ENCODE results near the gene LRRIQ1.
"Not testable (repeated sequence)": the region's sequence is repeated elsewhere in the genome, so short reads cannot be mapped to it uniquely, and the experiment has no call there.

LRRIQ1 gene

DNA sequence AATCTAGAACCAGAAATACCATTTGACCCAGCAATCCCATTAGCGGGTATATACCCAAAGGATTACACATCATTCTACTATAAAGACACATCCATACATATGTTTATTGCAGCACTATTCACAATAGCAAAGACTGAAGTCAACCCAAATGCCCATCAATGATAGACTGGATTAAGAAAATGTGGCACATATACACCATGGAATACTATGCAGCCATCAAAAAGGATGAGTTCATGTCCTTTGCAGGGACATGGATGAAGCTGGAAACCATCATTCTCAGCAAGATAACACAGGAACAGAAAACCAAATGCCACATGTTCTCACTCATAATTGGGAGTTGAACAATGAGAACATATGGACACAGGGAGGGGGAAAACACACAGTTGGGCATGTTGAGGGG, 188.2 kb downstream of the LRRIQ1 start:
- DNase-seq, result not testable (repeated sequence)

DNA sequence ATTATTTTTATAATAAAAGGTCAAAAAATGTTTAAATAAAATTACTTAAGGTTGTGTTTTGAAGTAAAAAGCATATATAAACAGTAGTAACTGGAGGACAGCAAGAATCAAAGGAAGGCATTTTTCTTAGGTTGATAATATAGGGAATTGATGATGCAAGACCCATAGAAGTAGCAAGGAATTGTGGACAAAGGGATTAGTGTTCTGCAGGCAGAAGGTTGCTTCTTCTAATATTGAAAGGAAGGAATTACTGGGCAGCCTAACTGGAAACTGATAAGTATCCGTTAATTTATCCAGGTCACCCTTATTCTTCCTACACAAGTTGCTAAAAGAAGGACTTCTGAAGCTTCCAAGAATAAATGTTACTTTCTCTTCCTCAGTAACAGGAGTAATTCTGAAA, 189.3 kb downstream of the LRRIQ1 start:
- DNase-seq, result no peak

DNA sequence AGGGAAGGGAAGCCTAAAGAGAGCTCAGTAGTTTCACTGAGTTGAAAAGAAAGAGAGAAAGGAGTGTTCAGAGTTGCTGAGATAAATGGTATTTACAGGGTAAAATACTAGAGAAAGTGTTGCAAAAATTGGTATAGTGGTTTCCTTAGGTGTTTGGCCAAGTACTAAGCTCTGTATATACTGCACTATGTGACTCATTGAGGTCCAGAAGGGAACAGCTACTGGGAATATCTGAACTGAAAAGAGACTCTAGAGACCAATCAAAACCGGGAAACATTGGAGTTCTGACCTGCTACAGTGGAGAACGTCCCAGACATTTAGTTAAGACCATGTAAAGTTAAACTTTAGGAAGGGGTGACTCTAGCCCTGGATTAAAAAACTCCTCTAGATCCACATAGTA, 201.2 kb downstream of the LRRIQ1 start:
- no peak for DNase-seq

- DNase-seq, result no peak
These were observed 208.4 kb downstream of the LRRIQ1 start for GRCh38 chr12:85244561-85244960.

DNA sequence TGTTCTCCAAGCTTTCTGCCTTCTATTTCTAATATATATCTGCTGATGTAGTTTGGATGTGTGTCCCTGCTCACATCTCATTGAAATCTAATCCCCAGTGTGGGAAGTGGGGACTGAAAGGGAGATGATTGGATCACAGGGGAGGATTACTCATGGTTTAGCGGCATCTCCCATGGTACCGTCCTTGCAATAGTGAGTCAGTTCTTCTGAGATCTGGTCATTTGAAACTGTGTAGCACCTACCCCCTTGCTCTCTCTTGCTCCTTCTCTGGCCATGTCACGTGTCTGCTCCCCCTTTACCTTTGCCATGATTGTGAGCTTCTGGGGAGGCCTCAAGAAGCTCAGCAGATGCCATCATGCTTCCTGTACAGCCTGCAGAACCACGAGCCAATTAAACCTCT, 217.7 kb downstream of the LRRIQ1 start:
- no peak for DNase-seq

GRCh38 chr12:85257671-85258070, 221.5 kb downstream of the LRRIQ1 start:
- no peak for DNase-seq

- no peak for DNase-seq
These were observed 224.3 kb downstream of the LRRIQ1 start for GRCh38 chr12:85260447-85260846.

DNA sequence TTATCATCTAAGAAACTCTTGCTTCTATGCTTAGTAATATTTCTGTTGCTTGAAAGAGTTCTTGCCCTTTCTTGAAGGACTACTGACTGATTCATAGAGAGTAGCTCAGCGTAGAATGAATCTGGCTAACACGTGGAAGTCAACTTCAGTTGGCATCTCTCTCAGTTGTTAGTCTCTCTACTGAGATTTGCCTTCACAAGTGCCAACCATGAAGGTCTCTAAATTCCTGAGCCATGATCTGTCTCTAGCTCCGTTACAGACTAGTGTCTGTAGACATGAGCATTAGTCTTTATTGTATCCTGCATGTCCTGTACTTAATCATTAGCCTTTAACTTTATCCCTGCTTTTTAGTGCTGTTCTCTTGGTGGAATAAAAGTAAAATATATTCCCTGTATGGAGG, 224.7 kb downstream of the LRRIQ1 start:
- DNase-seq, result no peak

- DNase-seq, result no peak
These were observed 230.2 kb downstream of the LRRIQ1 start for GRCh38 chr12:85266356-85266755.

DNA sequence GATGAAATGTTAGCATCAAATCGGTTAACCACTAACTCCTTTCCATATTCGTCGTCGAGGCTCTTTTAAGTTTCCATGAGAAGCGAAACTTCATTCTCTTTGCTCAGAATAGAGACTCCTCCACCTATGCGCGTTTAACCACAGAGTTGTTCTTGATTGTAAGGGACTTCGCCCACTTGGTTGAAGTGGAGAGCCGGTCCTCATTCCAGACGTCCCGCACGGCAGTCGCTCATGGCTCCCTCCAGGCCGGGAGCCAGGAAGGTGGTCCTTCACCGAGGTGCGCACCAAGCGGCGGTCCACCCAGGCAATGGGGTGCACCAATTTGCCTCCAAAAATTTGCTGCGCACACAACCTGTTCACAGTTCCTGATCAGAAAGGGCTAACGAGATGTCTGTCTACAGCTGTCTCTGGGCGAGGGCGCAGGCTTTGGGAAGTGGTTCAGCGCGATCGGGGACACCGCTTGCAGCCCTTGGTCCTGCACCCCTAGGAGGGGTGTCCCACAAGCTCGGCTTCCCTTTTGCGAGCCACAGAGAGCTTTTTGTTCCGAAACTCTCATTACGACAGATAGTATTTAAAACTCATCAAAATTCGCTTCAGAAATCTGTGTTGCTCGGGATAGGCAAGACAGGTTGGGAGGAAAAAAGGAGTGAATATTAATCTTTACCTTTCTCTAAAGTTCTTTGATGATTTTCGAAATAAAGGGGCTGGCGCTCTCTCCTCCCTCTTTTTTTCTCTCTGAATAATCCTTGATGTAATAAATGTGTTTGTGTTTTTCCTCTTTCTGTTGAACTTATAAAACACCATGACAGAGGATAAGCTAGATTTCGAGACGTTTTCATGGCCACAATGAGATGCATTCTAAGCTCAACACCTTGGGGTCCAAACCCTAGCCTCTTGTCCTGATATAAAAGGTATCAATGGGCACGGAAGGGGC, 237.5 kb downstream of the LRRIQ1 start:
- DNase-seq, result no peak

DNA sequence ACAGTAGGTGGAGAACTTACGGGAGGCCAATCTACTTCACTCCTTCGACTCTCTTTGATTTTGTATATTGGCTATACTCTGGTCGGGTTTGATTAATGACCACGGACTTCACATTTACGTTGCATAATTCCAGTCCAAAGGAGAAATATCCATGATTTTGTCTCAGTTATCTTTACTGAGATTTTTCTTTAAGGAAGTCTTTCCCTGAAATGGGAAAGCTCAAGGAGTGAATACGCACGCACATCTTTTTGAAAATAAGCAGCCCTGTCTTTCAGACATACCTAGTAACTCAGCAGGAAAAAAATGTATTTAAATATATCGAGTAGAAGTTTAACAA, 238.1 kb downstream of the LRRIQ1 start:
- no peak for DNase-seq

GRCh38 chr12:85275374-85275773, 239.2 kb downstream of the LRRIQ1 start:
- no peak for DNase-seq

- no peak for DNase-seq
These were observed 241.0 kb downstream of the LRRIQ1 start for GRCh38 chr12:85277191-85277590.

DNA sequence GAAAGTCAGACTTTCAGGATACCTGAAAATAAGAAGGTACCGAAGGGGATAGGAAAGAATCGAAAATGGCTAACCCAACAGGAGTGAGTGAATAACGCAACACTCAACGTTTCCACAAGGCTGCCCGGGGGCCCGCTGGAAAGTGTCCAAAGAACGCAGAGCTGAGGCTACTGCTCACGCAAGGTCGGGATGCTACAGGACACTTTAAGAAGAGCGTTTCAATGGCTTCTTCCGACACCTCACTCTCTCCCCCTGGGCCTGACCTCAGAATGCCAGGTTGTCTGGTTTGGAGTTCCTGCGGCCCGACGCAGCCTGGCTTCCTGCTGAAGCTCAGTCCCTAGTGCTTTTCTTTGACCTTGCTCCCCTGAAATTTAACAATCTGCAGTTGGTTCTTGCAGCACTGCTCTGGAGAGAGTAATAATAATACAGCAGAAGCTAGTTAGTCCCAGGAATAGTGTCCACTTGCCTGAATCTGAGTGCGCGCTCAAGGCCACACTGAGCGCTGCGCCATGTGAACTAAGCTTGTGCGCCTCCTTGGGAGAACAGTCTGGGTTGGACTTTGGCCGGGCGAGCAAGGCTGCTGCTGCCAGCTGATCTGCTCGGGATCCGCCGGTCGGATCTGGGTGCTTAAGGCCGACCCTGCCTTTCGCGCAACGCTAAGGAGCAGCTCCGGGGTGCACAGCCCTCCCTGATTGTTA, 241.9 kb downstream of the LRRIQ1 start:
- DNase-seq, result no peak

DNA sequence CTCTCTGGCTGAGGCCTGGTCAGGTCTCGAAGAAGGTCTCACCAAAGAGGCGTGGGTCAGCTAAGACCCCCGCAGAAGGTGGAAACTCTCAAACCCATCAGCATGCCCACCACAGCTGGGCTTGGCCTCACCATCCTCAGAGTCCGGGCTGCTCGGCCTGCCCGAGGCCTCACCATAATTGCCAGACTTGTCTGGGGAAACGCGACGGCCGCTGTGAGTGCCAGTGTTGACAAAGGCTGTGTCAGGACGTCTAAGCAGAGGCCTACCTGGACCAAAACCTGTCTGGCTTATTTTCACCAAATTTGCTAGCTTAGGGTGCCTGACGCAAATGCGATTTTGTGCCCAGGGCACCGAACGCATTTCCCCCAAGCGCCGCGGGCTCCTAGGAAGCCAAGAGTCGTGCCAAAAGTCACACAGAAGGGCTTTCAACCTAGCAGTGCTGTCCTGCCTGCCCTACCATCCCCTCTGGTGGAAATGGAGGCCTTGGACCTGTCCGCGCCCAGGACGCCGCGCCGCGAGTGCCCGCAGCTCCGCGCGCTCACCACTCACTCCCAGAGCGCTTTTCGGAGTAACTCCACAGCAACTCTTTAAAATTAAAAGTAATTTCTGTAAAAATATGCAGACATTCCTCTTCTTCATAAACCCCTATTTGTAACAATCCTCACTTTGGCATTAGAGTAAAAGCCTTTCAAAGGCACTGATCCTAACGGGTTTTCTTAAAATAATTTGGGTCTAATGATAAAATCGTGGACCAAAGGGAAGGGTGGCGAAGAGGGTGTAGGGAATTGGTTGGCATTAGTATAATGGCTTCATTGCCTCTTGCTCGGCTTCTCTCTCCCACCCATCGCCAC, 242.7 kb downstream of the LRRIQ1 start:
- DNase-seq, result no peak

DNA sequence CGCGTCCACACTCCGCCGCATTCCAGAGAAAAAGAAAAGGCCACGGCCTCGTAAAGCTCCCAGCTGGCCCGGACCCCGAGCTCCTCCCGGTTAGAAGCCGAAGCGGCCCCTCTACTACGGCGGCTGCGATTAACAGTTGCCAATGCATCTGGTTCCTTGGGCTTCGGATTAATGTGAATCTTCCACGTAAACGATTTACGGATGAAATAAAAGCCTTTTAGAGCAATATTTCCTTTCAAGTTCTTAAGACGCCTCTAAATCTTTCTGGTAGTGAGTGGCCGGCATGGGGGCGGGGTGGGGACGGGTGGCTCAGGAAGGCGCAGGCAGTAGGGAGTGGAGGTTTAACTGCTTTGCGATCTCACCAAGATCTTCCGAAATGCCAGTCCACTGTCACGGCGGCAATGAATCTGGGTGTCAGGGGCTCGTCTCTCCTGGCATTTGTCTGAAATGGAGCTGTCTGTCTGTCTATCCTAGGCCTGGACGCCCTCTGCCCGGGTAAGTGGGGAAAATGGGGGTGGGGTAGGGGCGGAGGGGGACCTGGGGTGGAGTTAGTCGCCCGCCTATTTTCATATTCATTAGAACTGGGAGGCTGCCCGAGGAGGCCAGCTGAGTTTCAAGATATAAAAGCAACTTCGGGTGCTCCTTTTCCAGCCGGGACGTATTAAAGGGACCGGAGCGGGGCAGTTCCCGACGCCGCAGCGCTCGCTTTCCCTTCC, 243.5 kb downstream of the LRRIQ1 start:
- DNase-seq, result no peak

DNA sequence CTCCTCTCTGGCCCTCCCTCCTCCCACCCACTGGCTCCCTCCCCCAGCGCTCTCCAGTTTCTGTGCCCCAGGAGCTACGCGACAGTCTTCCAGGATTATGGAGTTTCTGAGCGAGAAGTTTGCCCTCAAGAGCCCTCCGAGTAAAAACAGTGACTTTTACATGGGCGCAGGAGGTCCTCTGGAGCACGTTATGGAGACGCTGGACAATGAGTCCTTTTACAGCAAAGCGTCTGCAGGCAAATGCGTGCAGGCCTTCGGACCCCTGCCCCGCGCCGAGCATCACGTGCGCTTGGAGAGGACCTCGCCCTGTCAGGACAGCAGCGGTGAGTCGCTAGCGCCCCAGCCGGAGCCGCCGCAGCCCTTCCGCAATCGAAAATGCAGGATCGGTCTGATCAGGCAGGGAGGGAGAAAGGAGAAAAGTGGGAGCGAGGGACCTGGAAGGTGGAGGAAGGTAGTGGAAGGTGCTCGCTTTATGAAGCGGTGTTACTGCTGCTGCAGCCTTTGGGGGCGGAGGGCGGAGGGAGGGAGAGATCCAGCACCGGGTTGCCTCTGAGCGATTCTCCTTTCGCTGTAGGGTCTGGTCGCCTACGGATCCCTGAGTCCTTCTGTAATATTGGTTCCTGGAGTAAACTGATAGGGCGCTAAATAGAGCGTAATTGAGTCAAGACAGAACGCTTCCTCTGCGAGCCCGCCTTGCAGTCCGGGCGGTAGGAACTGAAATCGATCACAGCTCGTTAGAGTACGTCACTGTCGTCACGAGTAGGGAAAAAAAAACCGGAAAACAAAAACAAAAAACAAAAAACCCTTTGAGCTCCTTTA, 244.2 kb downstream of the LRRIQ1 start, which contains the start of gene ALX1:
ALX1 (plus strand) TSS at position 56 of the 819 bp plus-strand sequence; CDS start at position 98, 42 bp downstream.
- DNase-seq, result peak; percentile 92

- DNase-seq, result no peak
These were observed 245.0 kb downstream of the LRRIQ1 start for GRCh38 chr12:85280984-85281630.

DNA sequence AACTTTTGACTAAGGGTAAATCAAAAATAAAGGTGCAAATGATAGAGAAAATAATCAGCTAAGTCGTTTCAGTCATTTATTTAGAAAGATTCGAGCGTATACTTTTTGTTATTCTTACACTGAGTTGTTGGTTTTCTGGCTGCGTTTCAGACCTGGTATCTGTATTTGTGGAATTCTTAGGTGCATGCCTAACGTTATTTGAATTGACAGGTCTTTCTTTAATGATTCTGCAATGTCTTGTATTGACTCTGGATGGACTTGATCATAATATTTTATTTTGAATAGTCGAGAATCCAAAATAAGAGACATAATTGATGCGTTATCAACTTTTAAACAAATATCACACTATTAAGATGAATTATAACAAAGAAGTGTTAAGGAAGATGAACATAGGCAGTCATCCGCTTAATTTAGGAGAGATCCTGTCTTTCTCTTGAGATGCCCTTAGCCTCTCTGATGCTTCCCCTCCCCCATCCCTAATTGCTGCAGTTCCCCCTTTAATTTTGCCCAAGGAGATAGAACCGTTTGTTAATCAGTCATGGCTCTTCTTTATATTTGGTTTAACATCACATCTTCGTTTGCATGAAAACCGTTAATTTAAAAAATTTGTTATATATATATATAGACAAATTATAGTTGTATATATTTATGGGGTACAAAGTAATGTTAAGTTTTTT, 245.6 kb downstream of the LRRIQ1 start:
- DNase-seq, result no peak

- no peak for DNase-seq
These were observed 247.4 kb downstream of the LRRIQ1 start for GRCh38 chr12:85283560-85283959.

Data from NCI-H748 treated with DMSO at 0.1 percent for 48 hours (cell line).